Measurements from ENCODE around the gene NR2F2. TPM values are rescaled to one million over a fixed set of nuclear protein-coding genes. Genes with fewer than 3 reads are reported as not detected.

NR2F2 gene
- total RNA-seq, 1 donor from 2014 or later, result 40.3 TPM

- no peak overlapping the region for H3K27ac Mint-ChIP-seq
- peaks cover 54% of the 10 kb centered on the region for H3K27me3 Mint-ChIP-seq
- no peak for DNase-seq (ENCODE audit: low spot score, unreplicated experiment)
- H3K9me3 Mint-ChIP-seq (ENCODE audit: low read depth), result no peaks in the 10 kb centered on the region
- no peak for TF ChIP-seq CTCF (IDR thresholded peaks at IDR 0.05; ENCODE audit: unreplicated experiment)
- H3K4me1 Mint-ChIP-seq (ENCODE audit: low read depth), result peaks cover 39% of the 10 kb centered on the region
- H3K4me3 Mint-ChIP-seq (ENCODE audit: low read depth), result peak overlapping the region; percentile 83
- H3K36me3 Mint-ChIP-seq (ENCODE audit: insufficient read depth), result no peaks in the 10 kb centered on the region
Observed at GRCh38 chr15:96324940-96325540, 5.5 kb upstream of the NR2F2 start.

GRCh38 chr15:96325541-96326327, 4.8 kb upstream of the NR2F2 start:
- Mint-ChIP-seq H3K4me1 (ENCODE audit: low read depth) (peaks cover 36% of the 10 kb centered on the region), H3K9me3 (ENCODE audit: low read depth) (no peaks in the 10 kb centered on the region), H3K27ac (peak overlapping the region; percentile 43), H3K27me3 (peaks cover 49% of the 10 kb centered on the region), H3K4me3 (ENCODE audit: low read depth) (peak overlapping the region; percentile 83), H3K36me3 (ENCODE audit: insufficient read depth) (no peaks in the 10 kb centered on the region)
- DNase-seq (ENCODE audit: low spot score, unreplicated experiment), result no peak
- no peak for TF ChIP-seq CTCF (IDR thresholded peaks at IDR 0.05; ENCODE audit: unreplicated experiment)

- TF ChIP-seq CTCF (IDR thresholded peaks at IDR 0.05; ENCODE audit: unreplicated experiment), result no peak
- H3K4me3 Mint-ChIP-seq (ENCODE audit: low read depth), result peak overlapping the region; percentile 83
- H3K27ac Mint-ChIP-seq, result peak overlapping the region; percentile 88
- no peaks in the 10 kb centered on the region for H3K9me3 Mint-ChIP-seq (ENCODE audit: low read depth)
- no peak for DNase-seq (ENCODE audit: low spot score, unreplicated experiment)
- no peaks in the 10 kb centered on the region for H3K36me3 Mint-ChIP-seq (ENCODE audit: insufficient read depth)
- peaks cover 47% of the 10 kb centered on the region for H3K27me3 Mint-ChIP-seq
- H3K4me1 Mint-ChIP-seq (ENCODE audit: low read depth), result peaks cover 35% of the 10 kb centered on the region
Observed at GRCh38 chr15:96326328-96327154, 4.0 kb upstream of the NR2F2 start.

GRCh38 chr15:96327155-96327741, 3.3 kb upstream of the NR2F2 start:
- no peak for DNase-seq (ENCODE audit: low spot score, unreplicated experiment)
- H3K9me3 Mint-ChIP-seq (ENCODE audit: low read depth), result no peaks in the 10 kb centered on the region
- H3K27ac Mint-ChIP-seq, result peak overlapping the region; percentile 88
- H3K4me3 Mint-ChIP-seq (ENCODE audit: low read depth), result peak overlapping the region; percentile 83
- peaks cover 34% of the 10 kb centered on the region for H3K4me1 Mint-ChIP-seq (ENCODE audit: low read depth)
- peak; percentile 59 for TF ChIP-seq CTCF (IDR thresholded peaks at IDR 0.05; ENCODE audit: unreplicated experiment)
- H3K27me3 Mint-ChIP-seq, result peaks cover 47% of the 10 kb centered on the region
- no peaks in the 10 kb centered on the region for H3K36me3 Mint-ChIP-seq (ENCODE audit: insufficient read depth)

Data from progenitor cell of endocrine pancreas (in vitro differentiated cells).